Measurements from ENCODE around the gene ADSS1. TPM values are rescaled to one million over a fixed set of nuclear protein-coding genes. Genes with fewer than 3 reads are reported as not detected.

The ADSS1 gene
- polyA plus RNA-seq, 1 donor (not counting 4 experiments of a cell fraction or from before 2014, with no cell fraction given), result 1.7 TPM

DNA sequence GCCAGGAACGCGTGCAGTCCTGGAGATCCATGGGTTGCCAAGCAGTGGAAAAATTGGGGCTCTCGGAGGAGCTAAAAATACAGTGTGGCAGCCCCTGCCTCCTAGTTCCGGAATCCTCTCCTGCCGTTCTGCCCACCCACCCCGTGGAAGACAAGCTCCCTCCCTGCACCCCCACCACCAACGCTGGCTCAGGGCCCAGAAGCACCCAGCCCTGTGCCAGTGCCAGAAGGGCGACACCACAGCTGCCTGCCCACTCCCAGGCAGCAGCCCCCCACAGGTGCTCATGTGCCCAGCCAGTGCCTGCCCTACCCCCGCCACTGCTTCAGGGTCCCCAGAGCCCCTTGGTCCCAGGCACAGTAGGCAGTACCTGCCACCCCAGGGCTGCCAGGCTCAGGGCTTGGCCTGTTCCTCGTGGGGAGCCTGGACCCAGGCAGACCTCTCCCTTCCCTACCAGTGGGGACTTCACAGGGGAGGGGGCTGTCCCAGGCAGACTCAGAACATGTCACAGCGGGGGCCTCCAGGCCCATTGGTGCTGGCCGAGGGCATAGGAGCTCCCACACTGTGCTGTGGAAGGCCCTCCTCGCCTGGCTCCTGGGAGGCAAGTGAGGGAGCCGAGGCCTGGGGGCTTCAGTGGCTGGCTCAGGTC lies 27.2 kb upstream of the ADSS1 start:
- no peak for TF ChIP-seq EZH2 (IDR thresholded peaks at IDR 0.05; ENCODE audit: low read length)
- TF ChIP-seq, protein P1, sequence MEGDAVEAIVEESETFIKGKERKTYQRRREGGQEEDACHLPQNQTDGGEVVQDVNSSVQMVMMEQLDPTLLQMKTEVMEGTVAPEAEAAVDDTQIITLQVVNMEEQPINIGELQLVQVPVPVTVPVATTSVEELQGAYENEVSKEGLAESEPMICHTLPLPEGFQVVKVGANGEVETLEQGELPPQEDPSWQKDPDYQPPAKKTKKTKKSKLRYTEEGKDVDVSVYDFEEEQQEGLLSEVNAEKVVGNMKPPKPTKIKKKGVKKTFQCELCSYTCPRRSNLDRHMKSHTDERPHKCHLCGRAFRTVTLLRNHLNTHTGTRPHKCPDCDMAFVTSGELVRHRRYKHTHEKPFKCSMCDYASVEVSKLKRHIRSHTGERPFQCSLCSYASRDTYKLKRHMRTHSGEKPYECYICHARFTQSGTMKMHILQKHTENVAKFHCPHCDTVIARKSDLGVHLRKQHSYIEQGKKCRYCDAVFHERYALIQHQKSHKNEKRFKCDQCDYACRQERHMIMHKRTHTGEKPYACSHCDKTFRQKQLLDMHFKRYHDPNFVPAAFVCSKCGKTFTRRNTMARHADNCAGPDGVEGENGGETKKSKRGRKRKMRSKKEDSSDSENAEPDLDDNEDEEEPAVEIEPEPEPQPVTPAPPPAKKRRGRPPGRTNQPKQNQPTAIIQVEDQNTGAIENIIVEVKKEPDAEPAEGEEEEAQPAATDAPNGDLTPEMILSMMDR (optimal IDR thresholded peaks at IDR 0.05 in 1 of 3, IDR thresholded peaks at IDR 0.05 in 1 of 3, conservative IDR thresholded peaks at IDR 0.05 in 1 of 3; ENCODE audit: extremely low read depth in 1 of 3, insufficient read depth in 2 of 3, low read length in 3 of 3), result no peak
- peaks cover 3% of the 10 kb centered on the region for H3K9me1 ChIP-seq (ENCODE audit: control insufficient read depth, extremely low read depth, insufficient read depth, low read length)
- H3K4me2 ChIP-seq (ENCODE audit: control insufficient read depth, extremely low read depth, insufficient read depth, low read depth, low read length), result no peak overlapping the region
- H4K20me1 ChIP-seq (ENCODE audit: control insufficient read depth, extremely low read depth, insufficient read depth, low read length), result peaks cover 52% of the 10 kb centered on the region
- DNase-seq (ENCODE audit: low read depth, low spot score) (no peak), FAIRE-seq (no peak)
- no peak overlapping the region for H3K9ac ChIP-seq (ENCODE audit: control insufficient read depth, extremely low read depth, insufficient read depth, low read length)
- no peaks in the 10 kb centered on the region for H3K27me3 ChIP-seq (ENCODE audit: control insufficient read depth, extremely low read depth, insufficient read depth, low read length)
- peaks cover 46% of the 10 kb centered on the region for H3K4me1 ChIP-seq (ENCODE audit: control insufficient read depth, extremely low read depth, insufficient read depth, low read length)
- peaks cover 96% of the 10 kb centered on the region for H3K79me2 ChIP-seq (ENCODE audit: control insufficient read depth, insufficient read depth, low read length)
- H3K4me3 ChIP-seq (ENCODE audit: control insufficient read depth in 2 of 3, extremely low read depth in 1 of 3, insufficient read depth in 2 of 3, low read depth in 1 of 3, low read length in 3 of 3), result no peak overlapping the region
- dilution Hi-C loops (cut with MboI; ENCODE audit: extremely low pct_ligation_motif_present, low sequenced_read_pairs), result no loop called here
- H2AFZ ChIP-seq (ENCODE audit: control insufficient read depth, low read length), result no peak overlapping the region
- peaks cover 29 to 30% of the 10 kb centered on the region in 2 experiments for H3K36me3 ChIP-seq (ENCODE audit: control insufficient read depth in 2 of 2, extremely low read depth in 1 of 2, insufficient read depth in 2 of 2, low read length in 2 of 2)
- no peak overlapping the region for H3K27ac ChIP-seq (ENCODE audit: control insufficient read depth, insufficient read depth, low read length)
- H3K9me3 ChIP-seq (ENCODE audit: control insufficient read depth, low read depth, low read length), result no peaks in the 10 kb centered on the region

DNA sequence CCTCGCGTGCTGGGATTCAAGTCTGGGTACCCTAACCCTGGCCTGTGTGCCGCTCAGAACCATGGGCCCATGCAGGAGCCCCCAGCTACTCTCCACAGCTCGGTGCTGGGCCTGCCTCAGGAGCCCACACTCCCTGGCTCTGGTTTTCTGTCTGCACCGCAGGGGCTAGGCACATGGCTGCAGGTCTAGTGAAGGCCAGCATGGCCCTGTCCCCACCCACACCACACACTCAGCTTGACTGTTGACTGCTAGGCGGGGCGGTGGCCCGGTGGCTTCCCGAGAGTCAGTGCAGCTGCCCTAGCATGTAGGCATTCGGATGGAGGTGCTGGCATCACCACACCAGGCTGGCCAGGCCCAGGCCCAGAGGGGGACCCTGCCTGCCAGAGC lies 26.7 kb upstream of the ADSS1 start:
- TF ChIP-seq EZH2 (IDR thresholded peaks at IDR 0.05; ENCODE audit: low read length), result no peak
- TF ChIP-seq, protein P1 (optimal IDR thresholded peaks at IDR 0.05 in 1 of 3, IDR thresholded peaks at IDR 0.05 in 1 of 3, conservative IDR thresholded peaks at IDR 0.05 in 1 of 3; ENCODE audit: extremely low read depth in 1 of 3, insufficient read depth in 2 of 3, low read length in 3 of 3), result no peak
- H3K4me3 ChIP-seq (ENCODE audit: control insufficient read depth in 2 of 3, extremely low read depth in 1 of 3, insufficient read depth in 2 of 3, low read depth in 1 of 3, low read length in 3 of 3), result no peak overlapping the region
- no peaks in the 10 kb centered on the region for H3K27me3 ChIP-seq (ENCODE audit: control insufficient read depth, extremely low read depth, insufficient read depth, low read length)
- H4K20me1 ChIP-seq (ENCODE audit: control insufficient read depth, extremely low read depth, insufficient read depth, low read length), result peaks cover 47% of the 10 kb centered on the region
- H2AFZ ChIP-seq (ENCODE audit: control insufficient read depth, low read length), result no peak overlapping the region
- no peak overlapping the region for H3K27ac ChIP-seq (ENCODE audit: control insufficient read depth, insufficient read depth, low read length)
- dilution Hi-C loops (cut with MboI; ENCODE audit: extremely low pct_ligation_motif_present, low sequenced_read_pairs), result no loop called here
- H3K4me2 ChIP-seq (ENCODE audit: control insufficient read depth, extremely low read depth, insufficient read depth, low read depth, low read length), result no peak overlapping the region
- DNase-seq (ENCODE audit: low read depth, low spot score) (no peak), FAIRE-seq (no peak)
- no peak overlapping the region for H3K9ac ChIP-seq (ENCODE audit: control insufficient read depth, extremely low read depth, insufficient read depth, low read length)
- peaks cover 91% of the 10 kb centered on the region for H3K79me2 ChIP-seq (ENCODE audit: control insufficient read depth, insufficient read depth, low read length)
- peaks cover 46% of the 10 kb centered on the region for H3K4me1 ChIP-seq (ENCODE audit: control insufficient read depth, extremely low read depth, insufficient read depth, low read length)
- H3K9me1 ChIP-seq (ENCODE audit: control insufficient read depth, extremely low read depth, insufficient read depth, low read length), result peaks cover 2% of the 10 kb centered on the region
- H3K9me3 ChIP-seq (ENCODE audit: control insufficient read depth, low read depth, low read length), result no peaks in the 10 kb centered on the region
- H3K36me3 ChIP-seq (ENCODE audit: control insufficient read depth in 2 of 2, extremely low read depth in 1 of 2, insufficient read depth in 2 of 2, low read length in 2 of 2), result peaks cover 27 to 29% of the 10 kb centered on the region in 2 experiments

Data from keratinocyte (primary cell).